Heart left ventricle (tissue), 16 donors: ENCODE results near the gene RBMS3. TPM values are rescaled to one million over a fixed set of nuclear protein-coding genes. Genes with fewer than 3 reads are reported as not detected.

Source experiments
- ATAC-seq, 4 donors: fragments of 200-7000 bp; cut with Tn5 transposase; one replicate each; pipeline ENCODE4 v1.9.1; 2020 to 2022; ENCODE audit warnings: moderate library complexity in 4 of 4, mild to moderate bottlenecking in 3 of 4, moderate number of reproducible peaks in 1 of 4
- DNase-seq, 5 donors: peaks; one replicate each; pipeline ENCODE4 v3.0.0-alpha.2; 2020
- H3K27ac ChIP-seq, 12 donors: fragments of 200-600 bp; sonication (generic) in 4 of 12; one replicate each; pipeline versions ENCODE4 v1.5.0 to v1.8.0; 2016 to 2022; ENCODE audit warnings: mild to moderate bottlenecking in 2 of 12
- H3K27me3 ChIP-seq, 9 donors: fragments of 200-600 bp; sonication (generic) in 2 of 9; one replicate each; pipeline versions ENCODE4 v1.5.1 to v1.8.0; 2016 to 2022; ENCODE audit warnings: mild to moderate bottlenecking in 3 of 9
- H3K36me3 ChIP-seq, 9 donors: fragments of 200-600 bp; sonication (generic) in 2 of 9; one replicate each; pipeline versions ENCODE4 v1.5.0 to v1.8.0; 2018 to 2022; ENCODE audit warnings: mild to moderate bottlenecking in 2 of 9
- H3K4me1 ChIP-seq, 12 donors: fragments of 200-600 bp; sonication (generic) in 4 of 12; one replicate each; pipeline versions ENCODE4 v1.5.0 to v1.8.0; 2016 to 2022; ENCODE audit warnings: mild to moderate bottlenecking in 3 of 12
- H3K4me3 ChIP-seq, 12 donors: fragments of 200-600 bp; sonication (generic) in 4 of 12; one replicate each; pipeline versions ENCODE4 v1.5.0 to v1.8.0; 2017 to 2022; ENCODE audit warnings: mild to moderate bottlenecking in 9 of 12, moderate library complexity in 4 of 12
- H3K9me3 ChIP-seq, 12 donors: fragments of 200-600 bp; sonication (generic) in 4 of 12; one replicate each; pipeline versions ENCODE4 v1.5.0 to v1.8.0; 2016 to 2022; ENCODE audit warnings: mild to moderate bottlenecking in 1 of 12
- CTCF ChIP-seq, 12 donors: fragments of 200-600 bp; sonication (generic) in 4 of 12; IDR thresholded peaks; one replicate each; pipeline versions ENCODE4 v1.5.0 to v1.8.0; 2018 to 2022; ENCODE audit warnings: antibody characterized with exemption in 12 of 12, mild to moderate bottlenecking in 5 of 12
- POLR2A ChIP-seq, 2 donors: fragments of 450-650 bp; IDR thresholded peaks; one replicate each; pipeline ENCODE4 v1.6.1; 2017; ENCODE audit warnings: antibody characterized with exemption in 2 of 2, mild to moderate bottlenecking in 2 of 2, moderate library complexity in 2 of 2
- WGBS, 4 donors: extraction: QIAGEN DNeasy Blood & Tissue Kit in 2 of 4; methylation state at CpG; one replicate each; pipeline versions ENCODE4 v1.1.5 to v1.1.7; 2013 to 2018; 5-methylcytosine and 5-hydroxymethylcytosine counted together
- intact Hi-C, 10 donors: fragments of 100-400 bp; cut with DNase I; formaldehyde crosslinking; loops; one replicate each; pipeline versions ENCODE4 v1.11.1 to v1.14.2; 2022
- polyA plus RNA-seq, 2 donors: library from polyadenylated mRNA; stranded (reverse); fragments of 200-250 nt; gene quantifications; one replicate each; pipeline ENCODE4 v1.2.3, GENCODE V29; 2013
- total RNA-seq, 9 donors: library from RNA; depleted of rRNA in 2 of 9; stranded (reverse); fragments of >200 nt in 2 of 9; fragmentation: NEBNext Ultra II Directional in 3 of 9; extraction: Animal tissue kit (Norgen Biotek cat#: 25700) in 3 of 9; gene quantifications; one replicate each; pipeline versions ENCODE4 v1.1.0 to v1.2.4, GENCODE V29; 2016 to 2023
- donor health status: ischemic (EF 13 %, LVEDD 7.1; RV severe dilation, severe dysfunction).
- donor health status: healthy with polysubstance abuse.
- donor health status: DM: no; HTN: yes; CAD: no.
- donor health status: DM: no; HTN: no; CAD: no.
- donor health status: ischemic (EF 25% LVEDD 6.9; RV normal size, moderate dysfunction).
- donor health status: ischemic (EF 25% LVEDD 5.7; RV mildly dilated, moderate dysfunction).
- donor health status: healthy.
- donor health status: DM: yes; HTN: yes; CAD: no.
- donor health status: ischemic (EF 35%, LVEDD 5.7; RV mildly dilated, moderate dysfunction).
- donor health status: nonischemic (EF 11% LVEDD 7.7; RV severe dilation, severe dysfunction).
- donor health status: DM: yes; HTN: yes; CAD: no.
- donor health status: PGD.
- donor health status: ischemic (EF 29% LVEDD 5.4; RV normal size, mild dysfunction).
- donor health status: nonischemic (EF 23%, LVEDD 6.1; RV moderate dilation, normal function).

Gene RBMS3
- total and polyA plus RNA-seq, 11 donors = 4.8 to 35.6 (median 26.1) TPM

GRCh38 chr3:29978036-29978435 is 697.2 kb downstream of the RBMS3 start:
- Histone ChIP-seq H3K27ac (peak overlapping the region in 3 of 12 donors; percentile 1 to 36 (median 17)), H3K4me1 (peaks cover 0 to 24% (median 2%) of the 10 kb centered on the region in 12 donors), H3K27me3 (no peaks in the 10 kb centered on the region), H3K4me3 (no peak overlapping the region), H3K9me3 (peaks cover 0 to 34% (median 1%) of the 10 kb centered on the region in 12 donors), H3K36me3 (no peaks in the 10 kb centered on the region)
- no peak for DNase-seq
- intact Hi-C loops = no loop called here
- TF ChIP-seq POLR2A (IDR thresholded peaks at IDR 0.05) (no peak), CTCF (IDR thresholded peaks at IDR 0.05) (no peak)
- ATAC-seq = no peak

GRCh38 chr3:29991198-29991597 is 710.3 kb downstream of the RBMS3 start:
- no peaks in the 10 kb centered on the region for H3K27me3 ChIP-seq
- H3K4me3 ChIP-seq = no peak overlapping the region
- peaks cover 0 to 31% (median 5%) of the 10 kb centered on the region in 9 donors for H3K36me3 ChIP-seq
- DNase-seq (no peak), ATAC-seq (no peak)
- TF ChIP-seq CTCF (IDR thresholded peaks at IDR 0.05) (no peak), POLR2A (IDR thresholded peaks at IDR 0.05) (no peak)
- H3K9me3 ChIP-seq = no peaks in the 10 kb centered on the region
- no peaks in the 10 kb centered on the region for H3K4me1 ChIP-seq
- H3K27ac ChIP-seq = no peak overlapping the region
- intact Hi-C loops = no loop called here

GRCh38 chr3:30002797-30003196 is 721.9 kb downstream of the RBMS3 start:
- ATAC-seq = peak in 1 of 4 donors; percentile 33
- intact Hi-C loops = no loop called here

GRCh38 chr3:30003741-30004140 is 722.9 kb downstream of the RBMS3 start:
- Histone ChIP-seq H3K4me1 (peaks cover 0 to 12% (median 0%) of the 10 kb centered on the region in 12 donors), H3K36me3 (no peaks in the 10 kb centered on the region), H3K4me3 (no peak overlapping the region), H3K9me3 (peaks cover 0 to 13% (median 0%) of the 10 kb centered on the region in 12 donors), H3K27ac (peak overlapping the region in 2 of 12 donors; percentile 29 to 52), H3K27me3 (no peaks in the 10 kb centered on the region)
- intact Hi-C loops = no loop called here
- no peak for TF ChIP-seq POLR2A (IDR thresholded peaks at IDR 0.05)
- no peak for TF ChIP-seq CTCF (IDR thresholded peaks at IDR 0.05)
- no peak for ATAC-seq
- WGBS, 4 donors = 44 to 53% (median 49%) methylated on average over 1 of the region's 1 CpG
- no peak for DNase-seq

More at GRCh38 chr3:30002797-30003196, 721.9 kb downstream of the RBMS3 start:
- Histone ChIP-seq H3K4me3 (no peak overlapping the region), H3K36me3 (no peaks in the 10 kb centered on the region), H3K27me3 (no peaks in the 10 kb centered on the region), H3K9me3 (peaks cover 0 to 13% (median 0%) of the 10 kb centered on the region in 12 donors), H3K27ac (no peak overlapping the region), H3K4me1 (peaks cover 0 to 10% (median 0%) of the 10 kb centered on the region in 12 donors)
- TF ChIP-seq CTCF (IDR thresholded peaks at IDR 0.05) (no peak), POLR2A (IDR thresholded peaks at IDR 0.05) (no peak)
- DNase-seq = no peak
- WGBS, 4 donors = 37 to 57% (median 46%) methylated on average over 1 of the region's 1 CpG
